GM18873 (cell line): ENCODE measurements around the gene ELAPOR1.

ENCODE experiments used
- ATAC-seq: cut with Tn5 transposase; IDR thresholded peaks from one replicate; pipeline ENCODE4 v1.9.1; 2021; ENCODE audit warnings: mild to moderate bottlenecking, moderate library complexity, moderate number of reproducible peaks; ENCODE audit not compliant: unreplicated experiment, low FRiP score

The ELAPOR1 gene

DNA sequence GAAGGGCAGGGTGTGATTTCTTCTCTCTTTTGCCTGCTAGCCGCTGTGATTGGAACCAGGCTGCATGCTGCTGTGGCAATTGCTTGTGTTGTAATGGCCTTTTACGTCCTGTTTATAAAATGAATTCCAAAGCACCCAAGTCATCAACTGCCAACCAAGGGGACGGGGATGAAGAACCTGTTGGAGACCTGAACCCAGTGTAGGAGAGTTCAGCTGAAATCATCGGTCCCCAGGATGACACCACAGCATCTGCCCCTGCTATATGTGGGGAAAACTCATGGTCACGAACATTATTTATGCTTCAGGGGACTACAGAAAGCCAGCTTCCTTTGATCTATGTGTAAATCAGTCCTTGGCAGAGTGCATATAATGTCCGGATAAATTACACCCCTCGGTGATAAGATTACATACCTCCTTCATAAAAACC, 19.5 kb upstream of the ELAPOR1 start:
- no peak for ATAC-seq

DNA sequence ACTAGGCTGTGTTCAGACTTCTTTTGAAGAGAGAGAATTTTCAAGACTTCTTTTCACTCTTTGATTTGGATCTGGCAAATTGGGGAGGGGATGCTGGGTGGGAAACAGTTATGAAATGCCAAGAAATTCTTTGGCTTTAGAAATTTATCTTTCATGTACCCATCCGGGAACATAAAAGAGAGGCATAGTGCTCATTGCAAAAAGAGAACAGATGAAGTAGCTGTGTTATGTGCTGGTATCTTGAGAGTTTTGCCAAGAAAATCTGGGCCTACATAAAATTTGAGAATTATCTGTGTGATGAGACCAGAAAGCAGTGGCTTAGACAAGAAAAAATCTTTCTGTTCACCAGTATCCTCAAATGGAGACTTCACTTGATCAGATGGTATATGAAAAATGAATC, 19.0 kb upstream of the ELAPOR1 start:
- no peak for ATAC-seq

DNA sequence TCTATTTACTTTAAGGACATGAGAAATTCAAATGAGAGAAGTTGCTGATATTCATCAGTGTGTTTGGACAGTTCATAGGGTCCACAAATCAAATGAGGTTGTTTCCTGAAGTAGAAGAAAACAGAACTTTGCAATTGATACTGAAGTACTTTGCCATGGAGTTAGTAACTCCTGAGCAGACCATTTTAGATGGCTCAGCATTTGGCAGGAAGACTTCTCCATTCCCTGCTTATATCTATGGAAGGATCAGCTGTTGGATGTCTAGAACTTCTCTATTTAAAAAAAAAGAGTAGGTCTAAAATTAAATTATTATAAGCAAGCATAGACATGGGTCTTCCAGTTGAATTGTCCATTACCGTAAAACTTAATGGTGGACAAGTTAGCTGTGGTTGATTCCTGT, 18.3 kb upstream of the ELAPOR1 start:
- no peak for ATAC-seq

DNA sequence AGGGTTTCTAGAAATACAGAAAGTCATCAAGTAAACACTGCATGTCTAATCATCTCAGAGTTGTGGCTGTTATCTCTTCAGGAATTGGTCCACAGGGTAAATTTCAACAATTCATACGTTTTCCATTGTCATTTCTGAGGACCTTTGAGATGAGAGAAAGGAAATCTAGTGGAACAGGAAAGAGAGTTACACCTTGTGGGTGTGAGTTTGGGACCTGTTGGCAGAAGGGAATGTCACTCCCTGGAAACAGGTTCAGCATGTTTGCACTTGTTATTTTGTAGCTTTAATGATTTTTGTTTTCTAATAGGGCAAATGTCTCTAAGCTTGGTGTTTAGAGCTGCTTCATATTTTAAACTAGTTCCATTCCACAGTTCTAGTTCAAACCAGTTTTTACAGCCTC, 17.8 kb upstream of the ELAPOR1 start:
- no peak for ATAC-seq

DNA sequence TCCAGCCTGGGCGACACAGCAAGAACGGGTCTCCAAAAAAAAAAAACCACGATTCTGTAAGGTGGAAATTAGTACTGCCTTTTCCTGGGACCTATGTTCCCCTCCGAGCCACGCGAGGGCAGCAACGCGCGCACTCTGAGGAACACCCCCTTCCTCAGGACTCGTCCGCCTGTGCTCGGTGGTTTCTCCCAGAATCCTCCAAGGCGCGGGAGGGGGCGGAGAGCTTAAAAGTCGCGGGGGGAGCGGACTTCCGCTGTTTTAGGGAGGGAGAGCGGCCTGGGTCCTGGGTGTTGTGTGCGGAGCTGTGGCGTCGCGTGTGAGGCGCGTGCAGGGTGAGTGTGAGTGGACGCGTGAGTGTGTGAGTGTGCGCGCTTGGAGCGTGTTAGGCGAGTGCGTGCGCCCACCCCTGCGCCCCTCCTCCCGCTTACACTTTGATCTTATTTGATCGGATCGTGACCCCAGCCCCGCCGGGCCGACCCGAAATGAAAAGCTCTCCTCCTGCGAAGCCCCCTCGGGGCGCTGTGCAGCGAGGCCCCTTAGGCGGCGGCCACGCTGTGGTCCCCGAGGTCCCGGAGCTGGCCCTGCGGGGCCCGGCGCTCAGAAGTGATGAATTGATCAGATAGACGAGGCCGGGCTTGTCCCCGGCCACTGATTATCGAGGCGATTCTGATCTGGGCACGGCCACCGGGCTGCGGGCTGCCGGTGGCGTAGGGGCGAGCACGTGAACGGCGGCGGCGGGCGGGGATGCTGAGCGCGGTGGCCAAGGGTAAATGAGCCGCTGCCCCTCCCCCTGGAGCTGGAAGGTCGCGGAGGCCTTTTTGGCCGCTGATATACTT, 13.8 kb upstream of the ELAPOR1 start:
- ATAC-seq = peak; percentile 82

DNA sequence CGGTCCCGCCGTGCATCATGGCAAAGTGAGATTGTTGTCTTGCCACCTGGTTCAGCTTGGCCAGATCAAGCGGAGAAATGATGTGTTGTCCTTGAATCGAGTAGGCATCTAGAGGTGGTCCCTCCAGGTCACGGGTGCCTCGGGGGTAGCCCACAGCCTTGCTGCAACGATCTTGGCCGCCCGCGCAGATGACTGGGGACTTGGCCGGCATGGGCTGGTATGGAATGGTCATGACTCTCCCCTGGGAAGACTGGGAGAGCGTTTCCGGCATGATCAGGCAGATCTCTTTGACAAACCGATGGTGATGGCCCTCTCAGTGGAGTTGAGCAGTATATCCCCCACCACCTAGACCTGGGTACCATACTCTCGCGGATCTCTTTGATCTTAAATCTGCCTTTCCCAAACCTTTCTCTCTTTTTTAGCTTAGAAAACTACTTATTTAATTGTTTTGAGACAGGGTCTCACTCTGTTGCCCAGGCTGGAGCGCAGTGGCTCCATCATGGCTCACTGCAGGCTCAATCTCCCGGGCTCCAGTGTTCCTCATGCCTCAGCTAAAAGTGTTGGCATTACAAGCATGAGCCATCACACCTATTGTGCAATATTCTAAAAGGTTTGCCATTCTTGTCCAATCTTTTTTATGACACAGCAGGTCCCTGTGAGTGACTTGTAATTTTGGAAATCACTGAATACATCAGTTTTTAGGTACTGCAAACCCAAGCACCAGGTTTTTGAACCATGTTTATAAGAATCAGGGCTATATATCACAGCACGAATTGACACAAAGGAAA, 9.4 kb upstream of the ELAPOR1 start:
- no peak for ATAC-seq

DNA sequence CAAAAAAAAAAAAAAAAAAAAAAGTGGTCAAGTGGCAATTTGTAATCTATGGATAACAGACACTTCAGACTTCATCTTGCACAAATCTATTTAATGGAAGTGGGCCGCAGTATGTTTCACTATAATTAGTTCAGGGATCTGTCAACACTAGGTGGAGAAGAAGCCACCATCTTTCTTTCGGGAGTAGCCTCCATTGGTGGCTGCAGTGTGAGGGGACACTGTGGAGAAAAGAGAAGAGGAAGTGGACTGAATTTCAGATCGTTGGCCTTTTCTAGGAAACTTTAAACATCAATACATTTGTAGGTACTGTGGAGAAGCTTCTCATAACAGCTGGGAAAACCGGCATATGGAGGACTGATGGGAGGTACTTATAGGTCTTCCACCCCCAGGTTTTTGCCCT, 8.0 kb upstream of the ELAPOR1 start:
- ATAC-seq = no peak

DNA sequence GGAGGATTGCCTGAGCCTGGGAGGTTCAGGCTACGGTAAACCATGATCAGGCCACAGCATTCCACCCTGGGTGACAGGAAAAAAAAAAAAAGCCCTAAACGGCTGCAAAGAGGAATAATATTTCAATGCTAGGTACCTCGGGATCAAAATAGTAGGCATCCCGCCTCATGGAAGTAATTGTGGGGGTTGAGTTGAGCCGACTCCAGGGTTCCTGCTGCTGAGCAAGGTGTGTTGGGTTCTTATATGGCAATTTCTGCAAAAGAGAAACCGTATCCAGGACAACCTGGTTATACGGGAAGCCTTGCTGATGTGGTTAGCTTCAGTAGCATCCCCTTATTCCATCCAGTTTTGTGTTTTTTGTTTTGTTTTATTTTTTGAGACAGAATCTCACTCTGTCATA, 6.1 kb upstream of the ELAPOR1 start:
- no peak for ATAC-seq

DNA sequence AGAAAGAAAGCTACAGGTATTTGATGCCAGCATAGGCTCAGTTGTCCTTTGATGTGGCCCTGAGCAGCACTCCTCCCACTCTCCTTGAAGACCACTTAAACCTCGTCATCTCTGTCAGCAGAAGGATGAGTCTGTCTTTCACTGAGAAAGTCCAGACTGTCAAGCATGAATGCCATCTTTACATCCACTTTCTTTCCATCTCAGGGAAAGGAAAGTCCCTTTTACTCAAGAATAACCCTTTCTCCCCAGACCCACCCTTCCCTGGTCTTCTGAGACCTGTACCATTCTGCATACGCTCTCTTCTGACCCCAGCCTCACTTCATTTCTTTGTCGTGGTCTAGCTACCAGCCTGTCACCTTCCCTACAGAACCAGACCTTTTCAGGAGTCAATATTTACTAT, 4.0 kb upstream of the ELAPOR1 start:
- ATAC-seq = no peak

DNA sequence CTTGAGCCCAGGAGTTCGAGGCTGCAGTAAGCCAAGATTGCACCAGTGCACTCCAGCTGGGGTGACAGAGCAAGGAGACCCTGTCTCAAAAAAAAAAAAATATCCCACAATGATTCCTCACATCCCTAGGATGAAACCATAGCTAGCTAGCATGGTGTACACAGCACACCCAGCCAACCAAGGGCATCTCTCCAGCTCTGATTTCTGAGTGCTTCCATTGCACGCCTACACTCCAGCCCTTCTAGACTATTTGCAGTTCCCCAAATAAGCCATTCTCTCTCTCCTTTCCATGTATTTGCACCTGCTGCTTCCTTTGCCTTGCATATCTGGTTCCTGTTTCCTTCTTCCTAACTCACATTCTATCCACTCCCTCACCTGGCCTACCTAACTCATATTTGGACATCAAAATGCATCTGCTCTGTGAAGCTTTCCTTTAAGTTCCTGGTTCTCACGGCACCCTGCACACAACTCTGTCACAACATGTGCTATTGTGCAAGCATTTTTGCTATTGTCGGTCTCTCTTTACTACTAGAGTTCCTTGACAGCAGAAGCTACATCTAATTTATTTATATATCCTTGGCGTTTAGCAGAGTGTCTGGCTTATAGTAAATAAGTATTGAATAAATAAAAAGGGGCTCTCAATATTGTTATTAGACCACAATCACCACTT, 2.4 kb upstream of the ELAPOR1 start:
- no peak for ATAC-seq

DNA sequence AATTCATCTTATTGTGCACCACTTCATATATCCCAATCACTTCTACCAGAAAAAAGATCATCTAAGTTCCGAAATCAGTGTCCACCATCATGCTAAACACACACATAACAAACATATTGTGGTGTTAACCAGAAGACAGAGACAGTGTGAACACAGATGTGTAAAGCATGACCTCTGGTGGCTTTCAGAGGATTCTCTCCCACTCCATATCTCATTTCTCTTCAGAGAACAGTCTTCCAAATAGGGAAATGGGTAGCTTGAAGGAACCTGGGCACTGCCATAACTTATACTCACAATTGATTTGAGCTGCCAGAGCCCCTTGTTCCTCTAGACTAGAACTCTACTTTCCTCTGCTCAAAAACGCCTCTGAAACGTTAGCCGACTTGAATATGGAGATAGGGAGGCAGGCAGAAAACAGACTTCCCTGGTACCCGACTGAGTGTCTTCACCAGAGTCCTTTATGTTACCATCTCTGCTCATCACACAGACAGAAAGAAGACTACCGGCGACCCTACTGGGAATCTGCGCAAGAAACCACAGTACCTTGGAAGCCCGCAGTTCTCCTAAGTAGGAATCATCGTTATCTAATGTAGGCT, 1.8 kb upstream of the ELAPOR1 start:
- ATAC-seq = no peak

DNA sequence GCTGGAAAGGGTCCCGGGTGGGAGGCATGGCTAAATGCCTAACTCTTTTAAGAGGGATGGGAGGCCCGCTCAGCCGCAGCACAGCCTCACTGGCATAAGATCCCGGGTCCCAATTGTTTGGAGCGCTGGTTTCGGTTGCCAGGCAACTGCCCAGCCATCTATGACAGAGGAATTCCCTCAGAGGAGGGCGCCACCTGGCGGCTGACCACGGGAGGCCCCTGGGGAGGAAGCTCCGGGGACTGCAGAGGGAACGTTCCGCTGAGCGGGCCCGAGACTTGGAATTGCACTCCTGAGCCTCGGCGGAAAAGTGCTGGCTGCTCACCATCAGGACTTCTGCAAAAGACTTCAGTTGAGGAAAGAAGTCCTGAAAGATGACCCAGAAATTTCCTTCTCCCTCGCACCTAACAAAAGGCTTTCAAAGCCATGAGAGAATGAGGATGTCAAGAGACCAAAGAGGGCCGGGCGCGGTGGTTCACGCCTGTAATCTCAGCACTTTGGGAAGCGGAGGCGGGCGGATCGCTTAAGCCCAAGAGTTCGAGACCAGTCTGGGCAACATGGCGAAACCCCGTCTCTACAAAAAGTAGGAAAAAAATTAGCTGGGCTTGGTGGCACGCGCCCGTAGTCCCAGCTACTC, 1.1 kb upstream of the ELAPOR1 start:
- no peak for ATAC-seq

DNA sequence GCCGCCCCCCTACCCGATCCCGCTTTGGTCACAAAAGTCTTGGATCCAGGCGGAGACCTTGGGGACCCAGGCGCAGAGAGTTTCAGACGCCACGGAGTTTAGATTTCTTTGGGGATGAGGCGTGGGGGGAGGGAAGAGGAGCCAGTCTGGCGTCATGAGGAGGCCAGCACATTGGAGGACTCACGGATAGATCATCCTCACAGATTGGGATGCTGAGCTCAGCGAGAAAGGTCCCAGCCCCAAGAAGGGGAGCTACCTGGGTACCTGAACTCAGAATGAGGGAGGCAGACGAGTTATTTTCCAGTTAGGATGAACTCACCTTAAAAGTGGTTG, 393 bp downstream of the ELAPOR1 start:
- ATAC-seq = no peak

DNA sequence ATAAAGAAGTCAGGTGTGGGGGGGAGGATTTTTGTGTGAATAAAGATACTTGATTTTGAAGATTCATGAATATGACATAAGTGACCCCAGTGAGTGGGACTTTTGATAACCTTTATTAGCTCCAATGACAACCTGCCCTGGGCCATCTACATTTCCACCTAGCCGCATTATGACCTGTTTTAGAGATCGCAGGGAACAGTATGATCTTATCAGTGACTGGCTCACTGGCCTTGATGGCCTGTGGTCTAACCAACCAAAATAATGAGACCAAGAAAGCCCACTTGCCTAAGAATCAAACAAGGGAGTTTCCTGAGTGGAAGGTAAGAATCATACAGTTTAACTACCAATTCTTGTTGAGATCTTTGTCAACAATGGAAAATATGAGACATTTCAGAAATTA, 1.8 kb downstream of the ELAPOR1 start:
- no peak for ATAC-seq

DNA sequence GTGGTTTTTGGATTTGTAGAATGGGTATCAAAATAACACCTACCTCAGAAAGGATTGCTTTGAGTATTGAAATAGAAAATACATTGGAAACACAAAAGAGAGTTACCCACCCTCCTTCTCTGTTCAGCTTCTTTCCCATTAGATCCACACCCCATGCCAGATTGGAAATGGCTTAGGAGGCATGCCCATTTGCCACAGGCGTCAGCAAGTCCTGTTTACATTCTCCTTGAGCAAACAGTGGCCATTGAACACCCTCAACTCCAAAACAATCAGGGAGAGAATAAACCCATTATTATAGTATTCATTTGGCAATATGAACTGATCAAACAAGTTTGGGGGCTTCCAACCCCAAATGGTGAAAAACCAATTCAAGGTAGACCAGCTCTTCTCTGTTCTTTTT, 2.4 kb downstream of the ELAPOR1 start:
- ATAC-seq = no peak

DNA sequence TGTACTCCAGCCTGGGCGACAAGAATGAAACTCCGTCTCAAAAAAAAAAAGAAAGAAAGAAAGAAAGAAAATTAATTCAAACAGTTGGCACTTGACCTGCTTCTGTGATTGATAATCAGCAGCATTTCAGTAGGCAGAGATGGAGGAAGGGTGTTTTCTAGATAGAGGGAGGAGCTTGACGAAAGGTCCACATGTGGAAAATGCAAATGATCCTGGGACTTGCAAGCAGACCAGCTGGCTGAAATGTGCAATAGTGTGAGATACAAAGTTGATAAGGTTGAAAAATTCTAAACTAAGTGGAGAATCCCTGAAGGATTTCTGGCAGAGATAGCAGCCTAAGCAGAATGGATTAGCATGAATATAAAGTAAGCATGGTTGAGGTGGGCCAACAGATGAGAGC, 4.2 kb downstream of the ELAPOR1 start:
- ATAC-seq = no peak

DNA sequence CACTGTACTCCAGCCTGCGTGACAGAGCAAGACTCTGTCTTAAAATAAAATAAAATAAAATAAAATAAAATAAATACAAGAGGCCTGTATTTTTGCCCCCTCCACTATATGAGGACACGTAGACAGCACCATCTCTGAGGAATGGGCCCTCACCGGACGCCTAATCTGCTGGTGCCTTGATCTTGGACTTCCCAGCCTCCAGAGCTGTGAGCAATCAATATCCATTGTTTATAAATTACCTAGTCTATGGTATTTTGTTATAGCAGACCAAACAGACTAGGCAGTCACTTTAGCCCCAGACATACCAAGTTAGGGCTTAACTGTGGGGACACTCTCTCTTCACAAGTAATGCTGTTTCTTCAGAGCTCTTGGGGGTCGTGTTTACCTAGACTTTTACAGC, 6.4 kb downstream of the ELAPOR1 start:
- no peak for ATAC-seq

DNA sequence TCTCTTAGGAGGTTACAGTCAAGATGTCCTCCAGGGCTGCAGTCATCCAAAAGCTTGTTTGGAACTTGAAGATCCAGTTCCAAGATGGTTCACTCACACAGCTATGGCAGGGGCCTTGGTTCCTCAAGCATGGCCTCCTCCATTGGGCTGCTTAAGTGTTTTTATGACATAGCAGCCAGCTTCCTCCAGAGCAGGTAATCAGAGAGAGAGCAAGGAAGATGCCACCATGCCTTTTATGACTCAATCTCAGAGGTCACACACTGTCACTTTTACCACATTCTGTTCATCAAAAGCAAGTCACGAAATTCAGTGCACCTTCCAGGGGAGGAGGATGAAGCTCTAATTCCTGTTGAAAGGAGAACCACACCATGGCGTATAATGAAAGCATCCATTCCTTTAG, 17.1 kb downstream of the ELAPOR1 start:
- ATAC-seq = no peak

DNA sequence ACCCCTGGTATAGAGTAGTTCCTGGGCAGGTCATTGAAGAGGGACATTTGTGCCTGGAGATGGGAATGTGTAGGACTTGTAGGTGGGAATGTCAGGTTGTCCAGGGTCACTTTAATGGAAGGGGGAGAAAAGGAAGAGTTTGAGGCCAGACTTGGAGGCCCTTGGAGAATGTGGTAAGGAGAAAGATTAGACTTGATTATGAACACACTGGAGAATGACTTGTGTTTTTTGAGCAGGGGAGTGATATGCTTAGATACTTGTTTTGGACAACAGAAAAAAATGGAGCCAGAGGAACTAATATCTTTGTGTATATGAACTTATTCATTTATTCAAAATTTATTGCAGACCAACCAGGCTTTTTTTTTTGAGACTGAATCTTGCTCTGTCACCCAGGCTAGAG, 17.9 kb downstream of the ELAPOR1 start:
- no peak for ATAC-seq

DNA sequence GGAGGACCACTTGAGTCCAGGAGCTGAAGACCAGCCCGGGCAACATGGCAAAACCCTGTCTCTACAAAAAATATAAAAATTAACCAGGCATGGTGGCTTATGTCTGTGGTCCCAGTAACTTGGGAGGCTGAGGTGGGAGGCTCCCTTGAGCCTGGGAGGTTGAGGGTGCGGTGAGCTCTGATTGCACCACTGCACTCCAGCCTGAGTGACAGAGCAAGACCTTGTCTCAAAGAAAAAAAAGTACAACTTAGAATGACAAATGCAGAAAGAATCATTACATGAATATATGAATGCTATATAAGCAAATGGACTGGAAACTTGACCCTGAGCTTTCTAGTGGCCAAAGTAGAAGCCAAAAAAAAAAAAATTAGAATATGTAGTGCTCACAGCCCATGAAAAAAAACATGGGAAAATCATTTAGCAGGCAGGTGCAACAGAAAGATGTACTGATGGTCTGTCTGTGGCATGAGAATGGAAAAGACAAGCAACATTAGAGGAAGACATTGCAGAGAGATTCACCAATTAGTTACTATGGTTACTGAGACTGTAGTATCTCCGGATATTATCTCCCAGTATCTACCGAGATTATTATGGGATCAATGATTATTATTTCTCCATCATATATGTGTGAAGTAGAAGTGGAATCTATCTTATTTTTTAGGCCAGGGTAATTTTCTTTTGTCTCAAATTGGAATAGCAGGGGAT, 19.2 kb downstream of the ELAPOR1 start:
- ATAC-seq = no peak
